Embryonic facial prominence (tissue), 1 donor: ENCODE measurements around the gene PTPN5.

Experiments
- DNase-seq: peaks from one replicate; pipeline ENCODE4 v3.0.0-alpha.2; 2016; ENCODE audit errors: extremely low spot score

PTPN5 gene

DNA sequence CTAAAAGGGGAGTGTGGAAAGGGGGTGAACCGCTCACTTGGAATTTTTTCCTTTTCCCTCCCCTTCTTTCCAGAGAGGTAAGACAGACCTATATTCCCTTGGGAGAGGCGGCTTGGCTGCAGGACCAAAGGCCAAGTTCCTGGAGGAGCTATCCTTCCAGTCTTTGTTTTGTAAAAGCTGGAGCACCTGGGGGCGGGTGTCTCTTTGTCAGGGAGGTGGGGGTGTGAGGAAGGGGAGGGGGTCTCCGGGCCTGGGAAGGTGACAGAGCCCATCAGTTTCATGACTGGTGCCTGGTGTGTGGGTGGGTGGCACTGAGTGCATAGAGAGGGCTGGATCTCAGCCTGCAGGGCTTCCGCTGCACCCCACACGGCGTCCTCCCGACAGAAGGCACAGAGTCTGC is 18.5 kb downstream of the PTPN5 start:
- DNase-seq: no peak

DNA sequence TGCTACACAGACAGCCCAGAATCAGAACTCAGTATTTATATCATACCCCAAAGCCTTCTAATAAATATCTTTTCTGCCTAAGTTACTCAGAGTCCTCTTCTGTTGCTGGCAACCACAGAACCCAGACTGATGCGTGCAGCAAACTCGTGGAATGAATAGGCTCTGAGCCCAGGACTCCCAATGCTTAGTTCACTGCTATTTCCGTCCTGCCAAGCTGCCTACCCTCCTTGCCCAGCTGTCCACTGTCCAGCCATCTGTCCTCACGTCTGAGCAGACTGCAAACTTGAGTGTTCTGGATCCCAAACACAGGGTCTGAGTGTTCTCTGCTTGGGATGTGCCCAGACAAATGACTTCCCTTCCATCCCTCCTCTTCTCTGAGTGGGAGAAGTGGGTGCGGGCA is 19.4 kb downstream of the PTPN5 start:
- no peak for DNase-seq

DNA sequence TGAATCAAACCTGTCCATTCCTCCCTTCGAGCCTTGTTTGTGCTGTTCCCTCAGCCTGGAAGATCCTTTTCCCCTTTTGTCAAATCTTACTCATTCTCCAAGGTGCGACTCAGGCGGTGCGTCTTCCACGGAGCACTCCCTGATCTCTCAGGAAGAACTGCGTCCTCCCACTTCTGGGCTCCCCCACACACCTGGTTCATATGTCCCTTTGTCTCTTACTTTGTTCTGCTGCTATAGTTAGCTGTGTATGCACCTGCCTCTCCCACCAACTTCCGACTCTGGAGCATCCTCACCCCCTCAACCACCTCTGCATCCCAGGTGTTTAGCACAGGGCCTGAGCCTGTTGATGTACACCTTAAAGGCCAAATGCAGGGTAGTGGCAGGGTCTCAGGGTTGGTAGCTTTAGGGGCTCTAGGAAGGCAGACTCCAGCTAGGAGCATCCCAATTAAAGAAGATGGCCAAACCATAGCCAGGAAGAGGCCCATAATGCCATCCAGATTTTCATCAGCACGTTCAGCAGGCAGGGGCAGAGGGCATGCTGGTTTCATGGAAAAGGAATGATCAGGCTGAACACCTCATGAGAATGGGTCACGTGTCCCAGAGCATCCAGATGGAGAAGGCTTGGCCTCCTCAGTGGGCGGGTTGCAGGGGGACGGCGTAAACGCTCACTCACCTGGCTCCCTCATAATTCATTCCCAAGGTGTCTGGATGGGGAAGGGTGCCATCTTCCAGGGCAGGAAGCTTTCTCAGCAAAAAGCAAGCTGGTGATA is 20.1 kb downstream of the PTPN5 start:
- DNase-seq: no peak

DNA sequence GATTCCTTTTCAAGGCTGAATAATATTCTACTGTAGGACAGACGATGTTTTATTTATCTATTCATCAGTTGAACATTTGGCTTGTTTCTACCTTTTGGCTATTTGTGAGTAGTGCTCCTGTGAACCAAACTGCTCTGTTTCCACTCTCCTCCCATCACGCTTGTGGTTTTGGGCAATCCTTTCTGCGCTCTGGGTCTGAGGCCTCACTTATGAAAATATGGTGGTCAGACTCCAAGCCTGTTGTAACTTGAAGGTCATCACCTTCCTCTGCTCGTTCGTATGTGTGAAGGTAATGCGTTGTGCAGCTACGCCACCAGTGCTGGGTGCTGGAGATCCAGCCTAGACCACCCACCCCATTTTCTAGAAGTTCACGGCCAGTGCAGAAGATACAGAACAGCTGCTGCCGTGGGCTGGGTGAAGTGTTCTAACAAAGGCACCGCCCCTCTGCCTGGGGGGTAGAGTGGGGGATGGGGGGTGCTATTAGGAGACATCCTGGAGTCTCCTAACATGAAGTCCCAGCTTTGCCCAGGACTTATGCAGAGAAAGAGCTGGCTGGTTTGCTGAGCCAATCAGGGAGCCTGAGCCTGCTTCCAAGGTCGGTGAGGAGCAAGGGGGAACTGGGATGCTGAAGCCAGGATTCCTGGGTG is 21.0 kb downstream of the PTPN5 start:
- DNase-seq: no peak

DNA sequence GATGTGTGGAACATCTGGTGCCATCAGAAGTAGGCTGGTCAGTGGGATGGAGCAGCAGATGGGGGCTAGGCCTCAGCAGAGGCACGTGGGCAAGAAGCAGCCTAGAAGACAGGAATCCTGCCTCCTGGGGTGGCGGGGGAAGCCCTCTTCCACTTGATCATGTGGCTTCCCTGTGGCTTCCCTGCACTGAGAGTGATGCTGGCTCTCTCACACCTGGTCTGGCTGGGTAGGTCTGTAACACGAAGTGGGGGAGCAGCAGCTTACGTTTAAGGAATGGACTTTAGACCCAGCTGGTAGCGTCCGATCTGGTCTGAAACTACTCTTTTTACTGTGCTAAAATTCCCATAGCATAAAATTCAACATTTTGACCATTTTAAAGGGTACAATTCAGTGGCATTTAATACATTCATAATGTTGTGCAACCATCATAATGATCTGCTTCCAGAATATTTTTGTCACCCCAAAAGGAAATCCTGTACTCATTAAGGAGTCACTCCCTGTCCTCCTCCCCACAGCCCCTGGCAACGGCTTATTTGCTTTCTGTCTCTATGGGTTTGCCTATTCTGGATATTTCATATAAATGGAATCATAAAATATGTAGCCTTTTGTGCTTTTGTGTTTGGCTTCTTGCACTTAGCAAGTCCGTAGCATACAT is 21.7 kb downstream of the PTPN5 start:
- DNase-seq: no peak

DNA sequence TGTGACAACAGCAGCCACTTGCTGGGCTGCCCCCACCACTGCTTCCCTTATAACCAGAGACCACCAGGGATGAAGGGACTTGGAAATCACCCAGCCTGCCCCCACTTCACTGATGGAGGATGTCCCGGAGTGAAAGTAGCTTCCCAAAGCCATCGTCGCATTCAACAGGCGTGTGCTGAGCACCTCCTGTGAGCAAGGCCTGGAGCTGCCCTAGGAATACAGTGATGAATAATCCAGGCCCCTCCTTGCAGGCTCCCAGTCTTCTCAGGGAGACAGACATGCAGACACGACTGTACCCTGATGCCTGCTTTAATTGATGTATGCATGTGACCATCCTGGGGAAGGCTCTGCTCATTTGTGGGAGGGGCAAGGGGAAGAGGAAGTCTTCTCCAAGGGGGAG is 22.6 kb downstream of the PTPN5 start:
- DNase-seq: no peak

DNA sequence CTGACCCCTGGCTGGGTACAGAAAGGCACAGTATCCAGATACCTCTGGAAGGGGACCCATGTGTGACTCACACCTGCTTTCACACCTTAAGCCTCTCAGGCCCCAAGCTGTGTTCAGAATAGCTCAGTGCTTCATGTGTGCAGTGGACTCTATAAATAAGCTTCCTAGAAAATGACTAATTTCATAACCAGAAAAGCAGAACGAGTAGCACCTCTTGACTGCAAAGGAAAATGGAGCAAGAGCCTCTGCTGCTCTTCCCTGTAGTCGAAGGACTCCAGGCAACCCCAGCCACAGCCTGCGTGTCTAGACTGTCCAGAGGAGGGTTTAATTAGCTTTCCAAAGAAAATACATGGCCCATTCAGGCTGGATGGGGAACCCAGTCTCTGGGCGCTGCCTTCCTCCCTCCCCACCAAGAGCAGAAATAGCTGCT is 23.1 kb downstream of the PTPN5 start:
- DNase-seq: no peak

DNA sequence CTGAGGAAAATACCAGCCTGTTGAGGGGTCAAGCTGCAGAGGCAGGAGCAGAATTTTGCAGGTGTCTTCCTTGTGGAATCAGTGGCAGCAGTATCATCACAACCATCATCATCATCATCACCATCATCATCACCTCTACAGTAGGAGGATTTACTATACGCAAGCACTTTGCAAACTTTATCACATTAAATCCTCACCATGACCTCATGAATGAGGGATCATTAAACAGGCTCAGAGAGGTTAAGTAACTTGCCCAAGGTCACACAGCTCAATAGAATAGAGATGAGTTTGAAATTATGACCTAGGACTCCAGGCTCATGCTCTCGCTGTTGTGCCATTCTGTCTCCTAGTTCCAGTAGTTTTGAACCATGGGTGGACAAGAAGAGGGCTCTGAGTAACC is 25.6 kb downstream of the PTPN5 start:
- no peak for DNase-seq

DNA sequence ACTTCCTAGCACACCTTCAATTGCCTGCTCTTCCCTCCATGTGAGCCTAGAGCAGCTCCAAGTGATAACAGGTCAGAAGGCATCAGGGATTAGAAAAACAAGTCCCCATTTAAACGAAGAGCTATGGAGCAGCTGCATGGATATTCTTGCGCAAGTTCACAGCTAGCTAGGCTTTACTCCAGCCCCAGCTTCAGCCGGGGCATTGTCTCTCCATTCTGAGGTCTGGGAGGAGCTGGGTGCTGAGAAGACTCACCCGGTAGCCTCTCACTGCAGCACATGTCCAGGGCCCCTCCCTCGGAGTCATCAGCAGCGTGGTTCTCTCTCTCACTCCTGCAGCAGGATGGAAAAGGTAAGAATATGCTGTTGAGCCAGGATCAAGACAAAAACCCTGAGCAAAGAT is 26.0 kb downstream of the PTPN5 start:
- no peak for DNase-seq

DNA sequence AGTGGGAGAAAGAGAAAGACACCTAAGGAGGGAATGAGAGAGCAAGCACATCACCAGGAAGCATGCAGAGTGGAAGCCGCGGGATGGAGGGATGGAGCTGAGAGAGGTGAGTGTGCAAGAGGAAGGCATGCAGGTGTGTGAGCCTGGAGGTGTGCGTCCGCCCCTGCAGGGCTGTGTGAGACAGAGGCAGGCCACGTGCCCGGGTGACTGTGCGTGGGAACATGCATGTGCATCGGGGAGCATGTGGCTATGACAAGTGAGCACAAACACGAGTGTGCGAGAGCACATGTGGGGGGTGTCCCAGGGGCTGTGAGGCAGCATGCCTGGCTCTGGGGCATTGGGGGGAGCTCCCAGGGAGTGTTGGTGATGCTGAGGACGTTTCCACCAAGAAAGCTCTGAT is 29.9 kb downstream of the PTPN5 start:
- no peak for DNase-seq

DNA sequence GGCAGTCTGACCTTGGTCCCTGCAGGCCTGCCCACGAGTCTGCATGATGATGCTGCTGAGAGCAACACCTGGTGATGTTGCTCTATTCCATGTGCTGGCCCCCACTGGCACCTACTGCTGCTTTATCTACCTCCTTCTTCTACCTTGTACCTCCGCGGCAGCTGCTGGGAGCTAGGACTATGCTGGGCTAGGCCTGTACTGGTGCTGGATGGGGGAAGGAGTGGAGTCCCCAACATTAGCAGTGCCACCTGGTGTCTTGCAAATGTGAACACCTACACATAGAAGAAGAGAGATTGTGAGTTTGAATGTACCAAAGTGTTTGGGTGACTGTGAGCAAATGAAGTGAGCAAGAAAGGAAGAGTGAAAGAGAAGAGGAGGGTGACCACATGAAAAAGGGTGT is 30.5 kb downstream of the PTPN5 start:
- DNase-seq: no peak

DNA sequence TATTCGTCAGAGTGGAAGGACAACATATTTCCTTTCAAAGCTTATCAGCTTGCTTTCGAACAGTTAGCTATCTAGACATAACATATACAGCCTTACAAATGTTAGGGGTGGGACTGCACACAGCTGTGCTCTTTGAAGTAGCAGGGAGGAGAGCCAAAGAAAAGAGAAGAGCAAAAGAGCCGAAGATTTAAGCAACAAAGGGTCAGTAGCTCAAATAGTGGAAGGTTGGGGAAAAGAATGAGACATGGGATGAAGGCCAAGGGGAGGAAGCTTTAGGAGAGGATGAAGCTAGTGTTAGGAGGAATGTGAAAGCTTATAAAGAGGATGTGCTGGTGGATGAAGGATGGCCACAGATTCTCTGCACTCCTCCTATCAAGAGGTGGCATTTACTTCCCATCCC is 33.8 kb downstream of the PTPN5 start:
- no peak for DNase-seq

DNA sequence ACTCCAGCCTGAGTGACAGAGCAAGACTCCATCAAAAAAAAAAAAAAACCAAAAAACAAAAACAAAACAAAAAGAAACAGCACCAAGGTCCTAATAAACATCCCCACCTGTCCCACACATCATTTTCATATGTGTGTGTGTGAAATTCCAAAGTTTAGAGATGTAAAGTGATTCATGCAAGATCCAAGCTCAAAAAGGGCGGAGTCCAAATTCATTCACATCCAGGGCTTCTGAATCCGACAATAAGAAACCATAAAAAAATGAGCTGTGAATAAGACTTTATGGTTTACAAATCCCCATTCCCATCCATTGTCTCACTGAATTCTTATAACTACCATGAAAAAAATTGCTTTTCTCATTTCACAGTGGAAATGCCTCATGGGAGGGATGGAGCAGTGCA is 34.7 kb downstream of the PTPN5 start:
- DNase-seq: no peak

DNA sequence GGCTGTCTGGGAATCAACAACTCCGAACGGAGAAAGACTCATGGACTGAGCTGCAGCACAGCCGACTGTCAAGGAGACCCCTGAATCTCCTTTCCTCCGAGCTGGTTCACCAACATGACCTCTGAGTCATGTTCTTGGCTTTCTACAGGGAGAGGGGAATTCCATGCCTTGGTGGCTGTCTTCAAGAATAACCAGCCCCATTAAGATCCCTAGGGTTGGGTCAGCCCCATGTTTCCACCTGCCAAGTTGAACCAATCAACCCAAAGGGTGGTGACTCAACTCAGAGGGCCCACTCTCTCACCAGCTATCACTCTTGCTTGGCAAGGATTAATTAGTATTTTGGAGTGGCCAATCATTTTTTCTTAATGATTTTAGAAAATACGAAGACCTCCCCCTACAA is 37.3 kb downstream of the PTPN5 start:
- DNase-seq: no peak

DNA sequence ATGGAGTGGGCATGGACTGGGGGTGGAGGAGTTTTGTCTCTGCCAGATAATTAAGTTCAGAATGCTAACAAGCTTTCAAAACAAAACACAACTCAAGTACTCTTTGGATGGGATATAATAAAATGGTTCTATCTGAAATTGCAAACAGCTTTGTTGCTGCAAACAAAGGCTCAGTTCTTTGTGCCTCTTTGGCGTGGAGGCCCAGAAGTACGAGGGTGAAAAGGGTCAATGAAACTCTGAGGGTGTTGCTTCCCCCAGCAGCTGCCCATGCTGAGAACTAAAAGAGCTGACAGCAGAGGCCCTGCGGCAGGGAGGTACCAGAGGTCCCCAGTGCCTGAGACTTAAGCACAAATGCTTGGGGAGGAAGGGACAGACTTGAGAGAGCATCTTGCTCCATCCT is 39.1 kb downstream of the PTPN5 start:
- no peak for DNase-seq

DNA sequence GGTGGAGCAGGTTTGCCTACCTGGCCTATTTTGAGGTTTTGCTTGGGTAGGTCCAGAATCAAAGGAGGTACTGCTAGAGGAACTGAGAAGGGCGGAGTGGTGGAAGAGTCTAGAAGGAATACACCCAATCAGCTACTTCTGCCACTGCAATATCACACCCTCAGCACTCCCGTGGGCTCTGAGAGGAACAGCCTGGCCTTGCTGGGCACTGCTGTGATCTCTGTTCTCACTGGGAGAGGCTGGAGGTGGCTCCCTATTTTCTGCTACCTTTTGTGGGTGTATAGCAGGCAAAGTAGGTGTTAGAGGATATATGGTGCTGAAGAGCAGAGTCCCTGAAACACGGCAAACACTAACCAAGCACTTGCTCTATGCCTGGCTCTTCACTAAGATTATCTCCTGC is 40.7 kb downstream of the PTPN5 start:
- no peak for DNase-seq

DNA sequence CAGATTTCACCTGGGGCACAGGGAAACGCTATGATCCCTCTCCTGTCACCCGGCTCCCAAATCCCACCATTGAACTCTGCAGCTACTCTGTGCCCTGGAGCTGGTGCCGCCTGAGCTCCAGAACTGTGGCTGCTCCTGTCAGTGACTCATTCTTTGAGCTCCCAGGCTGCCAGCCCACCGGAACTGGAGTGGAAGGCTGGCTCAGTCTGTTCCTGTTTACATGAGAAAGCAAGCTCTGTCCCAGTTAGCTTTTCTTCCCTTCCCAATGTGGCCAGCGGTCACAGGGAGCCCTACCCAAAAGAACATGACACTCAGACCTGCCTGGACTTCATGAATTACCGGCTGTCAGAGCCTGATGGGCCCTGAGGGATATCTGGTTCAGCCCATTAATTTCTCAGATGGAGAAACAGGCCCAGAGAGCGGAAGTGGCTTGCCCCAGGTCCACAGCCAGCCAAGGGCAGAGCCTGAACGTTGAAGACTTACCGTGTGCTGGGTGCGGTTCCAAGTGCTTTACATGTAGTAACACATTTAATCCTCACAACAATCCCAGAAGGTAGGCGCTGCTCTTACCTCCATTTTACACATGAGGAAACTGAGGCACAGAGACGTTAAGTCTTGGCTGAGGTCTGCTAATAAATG is 41.8 kb downstream of the PTPN5 start:
- no peak for DNase-seq

DNA sequence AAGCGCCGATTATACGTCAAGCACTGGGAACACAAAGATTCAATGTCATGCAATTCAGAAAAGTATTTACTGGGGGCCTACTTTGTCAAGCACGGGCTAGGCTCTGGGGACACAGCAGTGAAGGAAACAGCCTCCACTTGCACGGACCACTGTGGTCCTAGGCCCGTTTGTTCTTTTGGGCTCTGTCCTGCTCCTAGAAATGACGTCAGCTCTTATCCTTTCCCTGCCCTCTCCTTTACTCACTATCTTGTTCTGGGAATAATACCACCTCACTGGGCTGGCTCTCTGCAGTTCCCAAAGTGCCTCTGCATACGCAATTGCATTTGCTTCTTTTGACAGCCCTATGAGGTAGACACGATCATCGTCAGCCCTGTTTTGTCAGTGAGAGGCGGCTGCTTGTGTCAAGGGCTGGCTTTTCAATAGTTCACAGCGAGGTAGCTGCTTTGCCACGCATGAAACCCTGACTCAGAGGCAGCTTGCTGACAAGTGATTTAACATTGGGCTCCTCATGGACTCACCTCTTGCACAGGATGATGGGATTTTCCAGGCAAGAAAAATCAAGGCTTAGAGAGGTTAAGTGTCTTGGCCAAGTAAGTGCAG is 42.7 kb downstream of the PTPN5 start:
- no peak for DNase-seq

DNA sequence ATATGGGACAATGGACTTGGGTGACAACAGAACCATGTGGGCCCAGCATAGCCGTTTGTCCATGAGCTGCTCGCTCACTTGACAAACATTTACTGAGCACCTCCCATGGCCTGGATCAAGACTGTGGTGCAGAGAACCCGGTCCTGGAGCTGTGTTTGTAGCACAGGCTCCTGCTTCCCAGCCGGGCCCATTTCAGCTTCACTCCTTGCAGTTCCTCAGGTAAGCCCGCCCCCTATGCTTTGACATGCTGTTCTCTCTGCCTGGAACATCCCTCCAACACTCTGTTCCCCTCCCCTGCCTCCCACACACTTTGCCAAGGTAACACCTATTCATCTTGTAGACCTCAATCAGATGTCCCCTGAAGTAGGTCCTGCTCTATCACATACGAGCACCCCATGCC is 46.3 kb downstream of the PTPN5 start:
- no peak for DNase-seq

DNA sequence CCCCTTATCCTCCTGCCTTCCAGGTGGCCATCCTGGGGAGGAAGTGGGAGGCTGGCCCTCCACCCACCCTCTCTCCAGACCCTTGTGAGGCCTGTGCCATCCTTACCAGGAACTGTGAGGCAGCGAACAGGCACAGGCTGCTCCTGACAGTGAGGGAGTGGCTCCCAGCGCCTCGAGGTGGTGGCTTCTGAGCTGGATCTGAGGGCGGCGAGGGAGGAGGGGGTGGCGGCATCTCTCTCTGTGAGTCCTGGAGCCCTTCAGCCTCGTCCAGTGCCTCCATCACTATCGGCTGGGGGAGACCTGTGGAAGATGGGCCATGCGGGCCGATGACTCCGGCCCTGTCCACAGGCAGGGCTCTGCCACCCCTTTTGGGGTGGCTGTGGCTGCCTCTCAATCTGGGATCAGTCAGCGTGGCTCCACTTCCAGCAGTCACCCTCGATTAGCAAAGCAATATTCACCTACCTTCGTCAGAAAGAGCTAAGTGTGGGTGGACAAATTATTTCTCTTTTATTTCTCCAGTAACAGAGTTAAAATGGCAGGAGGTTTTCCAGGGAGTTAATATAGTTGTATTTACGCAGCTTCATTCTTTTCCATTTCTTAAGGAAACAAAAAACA is 47.6 kb downstream of the PTPN5 start:
- no peak for DNase-seq

DNA sequence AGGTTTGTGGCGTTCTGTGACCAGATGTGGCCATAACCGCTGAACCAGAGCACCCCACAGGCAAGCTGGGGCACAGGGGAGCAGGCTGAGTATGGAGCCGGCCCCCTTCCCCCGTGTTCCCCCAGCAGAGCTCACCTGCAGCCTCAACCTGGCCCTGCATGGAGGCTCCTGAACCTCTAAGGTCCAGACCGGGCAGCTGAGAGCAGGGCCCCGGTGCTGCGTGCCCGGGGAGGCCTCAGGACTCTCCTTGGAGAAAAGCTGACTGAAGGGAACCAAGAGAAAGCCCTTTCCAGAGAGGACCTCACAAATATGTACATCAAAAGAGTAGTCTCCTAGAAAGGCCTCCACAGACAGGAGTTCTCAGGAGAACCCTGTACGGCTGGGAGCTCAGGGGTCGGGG is 48.2 kb downstream of the PTPN5 start:
- no peak for DNase-seq

DNA sequence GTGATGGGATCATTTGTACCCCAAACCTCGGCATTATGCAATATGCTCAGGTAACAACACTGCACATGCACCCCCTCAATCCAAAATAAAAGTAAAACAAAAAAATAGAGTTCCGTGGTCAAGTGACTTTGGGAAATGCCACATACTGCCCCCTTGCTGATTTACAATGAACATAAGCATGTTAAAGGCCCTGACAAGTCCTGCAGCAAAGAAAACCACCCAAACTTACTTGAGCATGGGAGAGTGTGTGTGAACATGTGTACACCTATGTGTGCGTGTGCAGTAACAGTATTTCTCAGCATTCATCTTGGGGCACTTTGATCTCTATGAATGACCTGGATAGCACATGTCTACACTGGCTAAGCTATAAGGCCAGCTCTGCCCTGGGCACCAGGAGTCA is 49.8 kb downstream of the PTPN5 start:
- no peak for DNase-seq
